ENCODE measurements around the gene PIK3R6.

Gene PIK3R6

GRCh38 chr17:8846768-8847211 lies 20.7 kb downstream of the PIK3R6 start:
- DNase-seq: no peak

GRCh38 chr17:8844229-8845218 lies 22.9 kb downstream of the PIK3R6 start:
- DNase-seq: no peak

- DNase-seq: no peak
Measured at GRCh38 chr17:8843344-8843743, 24.1 kb downstream of the PIK3R6 start.

- DNase-seq: no peak
Measured at GRCh38 chr17:8841844-8842243, 25.6 kb downstream of the PIK3R6 start.

- DNase-seq: no peak
Measured at GRCh38 chr17:8839410-8839935, 28.0 kb downstream of the PIK3R6 start.

GRCh38 chr17:8838551-8839095 lies 28.9 kb downstream of the PIK3R6 start:
- DNase-seq: no peak

GRCh38 chr17:8837563-8838075 lies 29.9 kb downstream of the PIK3R6 start:
- DNase-seq: no peak

GRCh38 chr17:8836821-8837562 lies 30.5 kb downstream of the PIK3R6 start:
- DNase-seq: no peak

- no peak for DNase-seq
Measured at GRCh38 chr17:8835631-8836364, 31.7 kb downstream of the PIK3R6 start.

- no peak for DNase-seq
Measured at GRCh38 chr17:8835106-8835505, 32.4 kb downstream of the PIK3R6 start.

- no peak for DNase-seq
Measured at GRCh38 chr17:8832711-8833352, 34.6 kb downstream of the PIK3R6 start.

- DNase-seq: no peak
Measured at GRCh38 chr17:8831234-8831849, 36.1 kb downstream of the PIK3R6 start.

GRCh38 chr17:8830141-8830540 lies 37.3 kb downstream of the PIK3R6 start:
- no peak for DNase-seq

GRCh38 chr17:8829036-8829941 lies 38.2 kb downstream of the PIK3R6 start:
- DNase-seq: no peak

- DNase-seq: no peak
Measured at GRCh38 chr17:8828517-8828875, 39.0 kb downstream of the PIK3R6 start.

GRCh38 chr17:8826808-8827435 lies 40.6 kb downstream of the PIK3R6 start:
- DNase-seq: no peak

- DNase-seq: no peak
Measured at GRCh38 chr17:8825802-8826201, 41.7 kb downstream of the PIK3R6 start.

GRCh38 chr17:8823279-8823678 lies 44.2 kb downstream of the PIK3R6 start:
- DNase-seq: no peak

GRCh38 chr17:8822401-8823035 lies 45.0 kb downstream of the PIK3R6 start:
- DNase-seq: no peak

All from cerebellar nuclear complex (tissue), 1 donor.